Gastroesophageal sphincter (tissue), 4 donors: ENCODE data around the gene ETFA. TPM values are rescaled to one million over a fixed set of nuclear protein-coding genes. Genes with fewer than 3 reads are reported as not detected.
"Not testable (repeated sequence)": the region's sequence is repeated elsewhere in the genome, so short reads cannot be mapped to it uniquely, and the experiment has no call there.

Source experiments
- ATAC-seq: fragments of 150-250 bp; one replicate; pipeline ENCODE4 v1.9.1; 2016; ENCODE audit warnings: mild to moderate bottlenecking, moderate library complexity
- H3K27ac ChIP-seq, 4 donors: fragments of 200-600 bp; sonication (generic) in 3 of 4; 1 replicate in 3 of 4; 2 replicates in 1 of 4; pipeline ENCODE4 v1.5.1; 2016 to 2019
- H3K27me3 ChIP-seq: fragments of 200-600 bp; sonication (generic); one replicate; pipeline ENCODE4 v1.5.1; 2019
- H3K36me3 ChIP-seq, 2 donors: fragments of 200-600 bp; sonication (generic); one replicate each; pipeline ENCODE4 v1.5.1; 2019; ENCODE audit warnings: control low read depth in 1 of 2
- H3K4me1 ChIP-seq, 3 donors: fragments of 200-600 bp; sonication (generic); 1 replicate in 2 of 3; 2 replicates in 1 of 3; pipeline ENCODE4 v1.5.1; 2016 to 2019; ENCODE audit warnings: control low read depth in 2 of 3
- H3K4me3 ChIP-seq, 2 donors: fragments of 200-600 bp; sonication (generic); one replicate each; pipeline ENCODE4 v1.5.1; 2019; ENCODE audit warnings: mild to moderate bottlenecking in 1 of 2, moderate library complexity in 1 of 2
- H3K9me3 ChIP-seq, 3 donors: fragments of 200-600 bp; sonication (generic); one replicate each; pipeline ENCODE4 v1.5.1; 2017 to 2019; ENCODE audit warnings: control low read depth in 2 of 3
- EP300 ChIP-seq: sonication (generic); formaldehyde crosslinking; IDR thresholded peaks from one replicate; pipeline ENCODE4 v1.6.1; 2017; ENCODE audit warnings: antibody characterized with exemption, mild to moderate bottlenecking
- POLR2A ChIP-seq, 2 donors: fragments of 450-650 bp; IDR thresholded peaks; one replicate each; pipeline ENCODE4 v1.6.1; 2017; ENCODE audit warnings: antibody characterized with exemption in 2 of 2, mild to moderate bottlenecking in 2 of 2, moderate library complexity in 1 of 2
- POLR2AphosphoS5 ChIP-seq: sonication (generic); formaldehyde crosslinking; IDR thresholded peaks from one replicate; pipeline ENCODE4 v1.6.1; 2017; ENCODE audit warnings: antibody characterized with exemption
- WGBS, 2 donors: methylation state at CpG; one replicate each; pipeline ENCODE4 v1.1.5; 2018; ENCODE audit warnings: low coverage in 1 of 2; 5-methylcytosine and 5-hydroxymethylcytosine counted together
- total RNA-seq, 4 donors: library from RNA; depleted of rRNA; stranded (reverse); fragments of >200 nt; gene quantifications; one replicate each; pipeline ENCODE4 v1.1.0, GENCODE V29; 2016
- TF ChIP-seq, protein P1 (sequence below), 4 experiments: fragments of 200-600 bp in 2 of 4; fragments of 450-650 bp in 2 of 4; sonication (generic) in 1 of 4; IDR thresholded peaks; one replicate each; pipeline ENCODE4 v1.5.1; 2017 to 2019; ENCODE audit warnings: antibody characterized with exemption in 4 of 4, mild to moderate bottlenecking in 2 of 4, moderate library complexity in 2 of 4

ETFA gene
- total RNA-seq, 4 donors from 2014 or later, result 113 to 168 (median 137) TPM

DNA sequence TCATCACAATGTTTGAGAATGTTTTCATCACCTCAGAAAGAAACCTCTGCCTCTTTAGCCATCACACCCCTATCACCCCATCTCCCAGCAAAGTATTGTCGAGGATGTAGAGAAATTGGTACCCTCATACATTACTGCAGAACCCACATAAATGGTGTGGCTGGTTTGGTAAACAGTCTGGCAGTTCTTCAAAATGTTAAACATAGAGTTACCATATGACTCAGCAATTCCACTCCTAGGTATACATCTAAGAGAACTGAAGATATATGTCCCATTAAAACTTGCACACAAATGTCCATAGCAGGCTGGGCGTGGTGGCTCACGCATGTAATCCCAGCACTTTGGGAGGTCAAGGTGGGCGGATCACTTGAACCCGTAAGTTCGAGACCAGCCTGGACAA lies 8.7 kb upstream of the ETFA start:
- Histone ChIP-seq H3K36me3 (no peaks in the 10 kb centered on the region), H3K4me1 (no peaks in the 10 kb centered on the region), H3K27ac (no peak overlapping the region), H3K4me3 (no peak overlapping the region), H3K9me3 (no peaks in the 10 kb centered on the region), H3K27me3 (peaks cover 31% of the 10 kb centered on the region)
- 96% methylated on average over 6 of the region's 6 CpGs; no CpG with 5 or more reads in 1 of the 2 donors for WGBS, 2 donors
- no peak for TF ChIP-seq EP300
- no peak for TF ChIP-seq POLR2A (IDR thresholded peaks at IDR 0.05)
- TF ChIP-seq, protein P1, sequence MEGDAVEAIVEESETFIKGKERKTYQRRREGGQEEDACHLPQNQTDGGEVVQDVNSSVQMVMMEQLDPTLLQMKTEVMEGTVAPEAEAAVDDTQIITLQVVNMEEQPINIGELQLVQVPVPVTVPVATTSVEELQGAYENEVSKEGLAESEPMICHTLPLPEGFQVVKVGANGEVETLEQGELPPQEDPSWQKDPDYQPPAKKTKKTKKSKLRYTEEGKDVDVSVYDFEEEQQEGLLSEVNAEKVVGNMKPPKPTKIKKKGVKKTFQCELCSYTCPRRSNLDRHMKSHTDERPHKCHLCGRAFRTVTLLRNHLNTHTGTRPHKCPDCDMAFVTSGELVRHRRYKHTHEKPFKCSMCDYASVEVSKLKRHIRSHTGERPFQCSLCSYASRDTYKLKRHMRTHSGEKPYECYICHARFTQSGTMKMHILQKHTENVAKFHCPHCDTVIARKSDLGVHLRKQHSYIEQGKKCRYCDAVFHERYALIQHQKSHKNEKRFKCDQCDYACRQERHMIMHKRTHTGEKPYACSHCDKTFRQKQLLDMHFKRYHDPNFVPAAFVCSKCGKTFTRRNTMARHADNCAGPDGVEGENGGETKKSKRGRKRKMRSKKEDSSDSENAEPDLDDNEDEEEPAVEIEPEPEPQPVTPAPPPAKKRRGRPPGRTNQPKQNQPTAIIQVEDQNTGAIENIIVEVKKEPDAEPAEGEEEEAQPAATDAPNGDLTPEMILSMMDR (IDR thresholded peaks at IDR 0.05), result no peak
- TF ChIP-seq POLR2AphosphoS5, result no peak
- no peak for ATAC-seq

DNA sequence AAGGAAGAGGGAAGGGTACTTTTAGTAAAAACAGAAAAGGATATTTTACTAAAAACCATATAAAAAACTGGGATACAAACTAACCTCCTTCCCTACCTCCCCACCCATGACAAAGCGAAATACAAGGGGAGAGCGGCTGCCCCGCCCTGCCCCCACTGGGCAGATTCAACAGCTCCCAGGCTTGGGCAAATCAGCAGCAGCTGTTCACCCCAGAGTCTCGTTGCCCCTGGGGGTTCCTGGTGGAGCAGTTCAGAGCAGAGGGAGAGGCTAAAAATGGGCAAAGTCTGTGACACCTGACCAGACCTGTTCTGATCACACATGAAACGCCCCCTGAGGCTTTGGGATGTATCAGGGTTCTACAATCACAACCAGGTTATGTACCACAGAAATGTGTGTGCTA lies 2.5 kb upstream of the ETFA start:
- no peak overlapping the region for H3K4me3 ChIP-seq
- 67 to 73% methylated on average over 4 of the region's 5 CpGs for WGBS, 2 donors
- no peaks in the 10 kb centered on the region for H3K9me3 ChIP-seq
- H3K27ac ChIP-seq, result no peak overlapping the region
- peaks cover 1% of the 10 kb centered on the region for H3K27me3 ChIP-seq
- peaks cover 0 to 26% (median 3%) of the 10 kb centered on the region in 3 donors for H3K4me1 ChIP-seq
- no peak for ATAC-seq
- no peaks in the 10 kb centered on the region for H3K36me3 ChIP-seq
- TF ChIP-seq POLR2A (IDR thresholded peaks at IDR 0.05) (no peak), EP300 (no peak), POLR2AphosphoS5 (no peak)
- TF ChIP-seq, protein P1 (IDR thresholded peaks at IDR 0.05), result no peak

DNA sequence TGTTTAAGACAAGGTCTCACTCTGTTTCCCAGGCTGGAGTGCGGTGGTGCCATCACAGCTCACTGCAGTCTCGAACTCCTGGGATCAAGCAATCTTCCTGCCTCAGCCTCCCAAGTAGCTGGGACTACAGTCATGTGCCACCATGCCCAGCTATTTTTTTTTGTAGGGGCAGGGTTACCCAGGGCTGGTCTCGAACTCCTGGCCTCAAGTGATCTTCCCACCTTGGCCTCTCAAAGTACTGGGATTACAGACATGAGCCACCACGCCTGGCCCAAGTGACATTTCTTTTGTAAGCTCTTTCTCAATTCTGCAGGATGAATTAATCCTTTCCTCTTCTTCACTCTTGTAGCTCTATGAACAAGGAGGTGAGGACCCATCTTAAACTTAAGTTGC lies 1.9 kb upstream of the ETFA start:
- ATAC-seq, result not testable (repeated sequence)

DNA sequence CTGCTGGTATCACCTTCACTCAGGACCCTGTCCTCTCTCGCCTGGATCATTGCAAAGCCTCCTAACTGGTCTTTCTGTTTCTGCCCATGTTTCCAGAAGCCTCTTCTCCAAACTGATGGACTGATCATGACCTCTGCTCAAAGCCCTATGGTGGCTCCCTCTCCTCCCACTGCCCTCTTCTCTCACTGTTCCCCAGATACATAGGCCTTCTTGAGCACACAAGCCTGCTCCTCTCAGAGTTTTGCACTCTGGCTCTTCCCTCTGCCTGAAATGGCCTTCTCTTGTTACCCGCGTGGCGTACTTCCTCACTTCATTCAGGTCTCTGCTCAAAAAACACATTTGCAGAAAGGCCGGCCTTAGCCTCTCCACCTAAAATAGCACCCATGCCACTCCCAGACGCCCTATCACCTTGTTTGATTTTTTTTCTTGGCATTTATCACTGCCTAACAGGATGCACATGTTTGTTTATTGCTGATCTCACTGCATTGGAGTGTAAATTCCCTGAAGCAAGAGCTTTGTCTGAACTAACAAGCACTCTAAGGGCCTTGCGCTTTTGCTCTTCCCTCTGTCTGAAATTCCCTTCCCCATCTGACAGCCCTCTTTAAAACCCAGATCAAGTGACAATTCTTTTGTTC lies 1.4 kb upstream of the ETFA start:
- TF ChIP-seq POLR2AphosphoS5 (no peak), POLR2A (IDR thresholded peaks at IDR 0.05) (no peak), EP300 (no peak)
- TF ChIP-seq, protein P1 (IDR thresholded peaks at IDR 0.05), result no peak
- peaks cover 0 to 35% (median 3%) of the 10 kb centered on the region in 3 donors for H3K4me1 ChIP-seq
- no peak overlapping the region for H3K4me3 ChIP-seq
- no peaks in the 10 kb centered on the region for H3K27me3 ChIP-seq
- 81 to 83% methylated on average over 7 of the region's 7 CpGs for WGBS, 2 donors
- peak overlapping the region in 3 of 4 donors; percentile 1 to 89 (median 49) for H3K27ac ChIP-seq
- H3K9me3 ChIP-seq, result no peaks in the 10 kb centered on the region
- no peak for ATAC-seq
- no peaks in the 10 kb centered on the region for H3K36me3 ChIP-seq

More for the DNA sequence above, 1.9 kb upstream of the ETFA start:
- H3K36me3 ChIP-seq, H3K4me3 ChIP-seq, H3K27me3 ChIP-seq, H3K27ac ChIP-seq, H3K9me3 ChIP-seq: not testable (repeated sequence)
- H3K4me1 ChIP-seq, result peaks cover 0 to 31% (median 3%) of the 10 kb centered on the region in 3 donors
- WGBS, 2 donors, result 93% methylated on average over 4 of the region's 4 CpGs; no CpG with 5 or more reads in 1 of the 2 donors

DNA sequence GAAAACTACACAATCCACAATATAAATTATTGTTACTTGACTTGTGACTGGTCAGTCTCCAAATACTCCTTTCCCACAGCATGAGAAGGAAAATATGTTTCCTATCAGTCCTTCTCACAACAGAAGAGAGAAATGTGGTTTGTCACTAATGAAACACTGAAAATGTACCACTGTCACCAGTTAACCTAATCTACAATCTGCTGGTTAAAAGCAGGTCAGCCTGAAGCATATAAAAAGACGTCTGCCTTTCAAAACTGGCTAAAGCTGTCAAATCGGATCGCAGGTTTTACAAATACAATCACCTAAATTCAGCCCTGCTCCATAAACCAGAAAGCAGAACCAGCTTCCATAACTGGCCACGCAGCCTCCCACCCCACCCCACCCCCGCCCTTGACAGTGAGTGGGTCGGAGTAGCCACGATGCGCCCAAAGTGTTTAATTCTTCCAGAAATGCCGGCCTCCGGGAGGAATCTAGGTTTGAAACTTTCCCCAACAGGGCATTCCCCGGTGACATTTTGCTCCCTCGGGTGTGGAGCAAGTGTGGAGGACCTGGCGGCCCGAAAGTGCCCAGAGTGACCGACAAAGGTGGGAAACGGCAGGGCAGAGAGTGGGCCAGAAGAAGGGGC lies 682 bp downstream of the ETFA start:
- no peaks in the 10 kb centered on the region for H3K27me3 ChIP-seq
- peak overlapping the region; percentile 42 to 75 for H3K4me3 ChIP-seq
- H3K9me3 ChIP-seq, result no peaks in the 10 kb centered on the region
- peak; percentile 5 for ATAC-seq
- peaks cover 0 to 35% (median 3%) of the 10 kb centered on the region in 3 donors for H3K4me1 ChIP-seq
- H3K27ac ChIP-seq, result peak overlapping the region; percentile 39 to 98 (median 90)
- H3K36me3 ChIP-seq, result no peaks in the 10 kb centered on the region
- 1% methylated on average over 10 of the region's 16 CpGs; no CpG with 5 or more reads in 1 of the 2 donors for WGBS, 2 donors
- TF ChIP-seq, protein P1 (IDR thresholded peaks at IDR 0.05), result no peak
- TF ChIP-seq EP300, result no peak
- no peak for TF ChIP-seq POLR2AphosphoS5
- no peak for TF ChIP-seq POLR2A (IDR thresholded peaks at IDR 0.05)
